HFF-Myc (cell line): ENCODE data around the gene NTMT1.
A peak's percentile ranks its signal among the peaks of the same experiment; 100 is the strongest.

Source experiments
- DNase-seq: peaks from one replicate; pipeline ENCODE4 v3.0.0-alpha.2; 2011; ENCODE audit warnings: low read depth; ENCODE audit errors: extremely low read depth
- H3K4me3 ChIP-seq: replicated peaks from 2 replicates; pipeline ENCODE4 v1.5.1; 2011; ENCODE audit warnings: low read depth, mild to moderate bottlenecking, control low read depth, low read length
- TF ChIP-seq, protein P1 (sequence below): IDR thresholded peaks from 2 replicates; pipeline ENCODE4 v1.5.1; 2012; ENCODE audit warnings: mild to moderate bottlenecking, low read depth, low read length, control low read depth; ENCODE audit errors: missing control alignments

The NTMT1 gene

DNA sequence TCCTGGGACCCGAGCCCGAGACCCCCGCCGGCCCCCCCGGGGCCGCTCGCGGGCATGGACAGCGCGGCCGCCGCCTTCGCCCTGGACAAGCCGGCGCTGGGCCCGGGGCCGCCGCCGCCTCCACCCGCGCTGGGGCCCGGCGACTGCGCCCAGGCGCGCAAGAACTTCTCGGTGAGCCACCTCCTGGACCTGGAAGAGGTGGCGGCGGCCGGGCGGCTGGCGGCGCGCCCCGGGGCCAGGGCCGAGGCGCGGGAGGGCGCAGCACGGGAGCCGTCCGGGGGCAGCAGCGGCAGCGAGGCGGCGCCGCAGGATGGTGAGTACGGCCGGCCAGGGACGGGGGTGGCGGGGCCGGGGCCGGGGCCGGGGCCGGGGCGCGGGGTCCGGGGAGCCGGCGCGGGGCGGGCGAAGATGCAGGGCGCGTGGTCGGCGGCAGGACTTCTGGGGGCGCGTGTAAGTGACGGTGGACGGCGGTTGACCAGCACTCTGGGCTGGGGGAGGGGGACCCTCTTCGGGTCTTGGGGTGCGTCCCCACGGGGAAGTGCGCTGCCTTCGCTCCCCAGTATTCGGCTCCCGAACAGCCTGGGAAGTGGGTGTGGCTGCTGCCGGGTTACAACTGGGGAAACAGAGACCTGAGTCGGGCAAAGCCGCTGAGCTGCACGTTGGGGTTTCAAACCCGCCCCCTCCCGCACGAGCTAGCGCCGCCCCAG, 40.0 kb downstream of the NTMT1 start:
- H3K4me3 ChIP-seq: peak overlapping the region; percentile 68
- TF ChIP-seq, protein P1, sequence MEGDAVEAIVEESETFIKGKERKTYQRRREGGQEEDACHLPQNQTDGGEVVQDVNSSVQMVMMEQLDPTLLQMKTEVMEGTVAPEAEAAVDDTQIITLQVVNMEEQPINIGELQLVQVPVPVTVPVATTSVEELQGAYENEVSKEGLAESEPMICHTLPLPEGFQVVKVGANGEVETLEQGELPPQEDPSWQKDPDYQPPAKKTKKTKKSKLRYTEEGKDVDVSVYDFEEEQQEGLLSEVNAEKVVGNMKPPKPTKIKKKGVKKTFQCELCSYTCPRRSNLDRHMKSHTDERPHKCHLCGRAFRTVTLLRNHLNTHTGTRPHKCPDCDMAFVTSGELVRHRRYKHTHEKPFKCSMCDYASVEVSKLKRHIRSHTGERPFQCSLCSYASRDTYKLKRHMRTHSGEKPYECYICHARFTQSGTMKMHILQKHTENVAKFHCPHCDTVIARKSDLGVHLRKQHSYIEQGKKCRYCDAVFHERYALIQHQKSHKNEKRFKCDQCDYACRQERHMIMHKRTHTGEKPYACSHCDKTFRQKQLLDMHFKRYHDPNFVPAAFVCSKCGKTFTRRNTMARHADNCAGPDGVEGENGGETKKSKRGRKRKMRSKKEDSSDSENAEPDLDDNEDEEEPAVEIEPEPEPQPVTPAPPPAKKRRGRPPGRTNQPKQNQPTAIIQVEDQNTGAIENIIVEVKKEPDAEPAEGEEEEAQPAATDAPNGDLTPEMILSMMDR: no peak
- DNase-seq: no peak

DNA sequence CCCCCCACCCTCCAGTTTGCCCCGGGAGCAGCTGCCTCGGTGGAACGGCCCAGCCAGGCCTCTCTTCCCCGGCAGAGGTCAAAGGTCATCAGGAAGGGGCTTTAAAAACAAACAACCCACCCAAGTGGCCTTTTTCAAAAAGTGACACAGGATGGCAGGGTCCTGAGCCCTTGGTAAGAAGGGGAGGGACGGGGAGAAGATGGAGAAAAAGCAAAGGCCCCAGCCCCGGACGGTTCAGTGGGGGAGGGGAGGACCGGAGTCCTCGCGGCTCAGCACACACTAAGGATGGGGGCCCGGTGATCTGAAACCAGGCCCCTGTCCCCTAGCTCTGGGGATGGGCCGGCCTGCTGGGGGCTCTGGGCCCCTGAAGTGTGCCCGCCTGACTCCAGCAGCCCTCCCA, 40.6 kb downstream of the NTMT1 start:
- TF ChIP-seq, protein P1: no peak
- peak overlapping the region; percentile 68 for H3K4me3 ChIP-seq
- DNase-seq: no peak

DNA sequence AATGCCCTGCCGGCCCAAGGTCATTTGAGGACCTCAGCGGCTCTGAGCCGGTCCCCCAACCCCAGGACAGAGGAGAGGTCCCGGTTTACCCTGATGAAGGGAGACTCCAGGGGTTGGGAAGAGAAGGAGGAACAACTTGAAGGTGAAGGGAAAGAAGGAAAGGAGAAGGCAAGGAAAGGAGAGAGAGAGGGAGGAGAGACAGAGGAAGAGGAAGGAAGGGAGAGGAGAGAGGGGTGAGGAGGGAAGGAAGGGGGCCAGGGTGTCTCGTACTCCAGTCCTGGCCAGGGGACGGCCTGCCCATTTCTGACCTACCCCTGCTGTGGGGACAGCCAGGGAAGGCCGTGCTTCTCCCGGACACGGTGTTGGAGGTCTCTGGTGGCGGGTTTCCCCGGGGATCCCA, 41.4 kb downstream of the NTMT1 start:
- TF ChIP-seq, protein P1: no peak
- H3K4me3 ChIP-seq: peak overlapping the region; percentile 68
- DNase-seq: no peak

DNA sequence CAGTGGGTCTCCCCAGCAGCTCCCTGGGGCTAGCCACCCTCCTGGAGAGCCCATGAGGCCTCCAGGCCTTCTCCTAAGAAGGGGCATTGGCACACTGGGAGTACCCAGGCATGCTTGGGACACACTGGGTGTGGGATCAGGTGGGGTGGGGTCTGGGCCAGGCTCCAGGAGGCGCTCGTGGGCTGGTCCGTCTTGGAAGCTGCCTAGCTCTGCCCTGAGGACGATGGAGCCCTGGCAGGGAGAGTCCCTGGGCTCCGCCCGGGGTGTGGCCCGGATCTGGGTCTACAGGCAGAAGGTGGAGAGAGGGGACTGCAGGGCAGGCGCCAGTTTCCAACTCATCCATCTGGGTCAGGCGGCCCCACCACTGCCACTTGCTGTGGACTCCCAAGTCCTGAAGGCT, 41.9 kb downstream of the NTMT1 start:
- TF ChIP-seq, protein P1: no peak
- H3K4me3 ChIP-seq: peak overlapping the region; percentile 68
- DNase-seq: no peak

DNA sequence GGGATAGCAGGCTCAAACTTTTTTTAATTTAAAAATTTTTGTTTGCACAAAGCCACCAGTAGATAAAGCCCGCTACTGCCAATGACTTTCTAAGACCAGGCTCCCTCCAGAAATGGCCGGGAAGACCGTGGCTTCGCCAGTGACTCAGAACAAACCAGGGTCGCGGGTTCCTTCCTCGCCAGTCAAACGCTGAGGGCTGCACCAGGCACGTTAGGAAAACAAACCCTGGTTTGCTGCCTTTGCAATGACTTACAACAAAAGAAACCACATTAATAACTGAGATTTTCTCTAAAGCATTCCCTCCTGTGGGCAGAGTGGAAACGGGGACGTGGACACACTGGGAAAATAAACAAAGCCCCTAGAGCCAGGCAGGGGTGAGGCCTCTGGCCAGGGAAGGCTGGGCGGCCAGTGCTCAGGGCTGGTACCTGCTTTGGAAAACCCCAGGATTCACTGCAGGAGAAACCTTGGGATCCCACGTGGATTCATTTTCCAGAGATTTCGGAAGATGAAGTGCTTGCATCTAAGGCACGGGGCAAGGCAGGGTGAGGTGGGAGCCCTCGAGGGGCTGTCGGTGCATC, 43.3 kb downstream of the NTMT1 start:
- TF ChIP-seq, protein P1: no peak
- no peak for DNase-seq
- H3K4me3 ChIP-seq: no peak overlapping the region

DNA sequence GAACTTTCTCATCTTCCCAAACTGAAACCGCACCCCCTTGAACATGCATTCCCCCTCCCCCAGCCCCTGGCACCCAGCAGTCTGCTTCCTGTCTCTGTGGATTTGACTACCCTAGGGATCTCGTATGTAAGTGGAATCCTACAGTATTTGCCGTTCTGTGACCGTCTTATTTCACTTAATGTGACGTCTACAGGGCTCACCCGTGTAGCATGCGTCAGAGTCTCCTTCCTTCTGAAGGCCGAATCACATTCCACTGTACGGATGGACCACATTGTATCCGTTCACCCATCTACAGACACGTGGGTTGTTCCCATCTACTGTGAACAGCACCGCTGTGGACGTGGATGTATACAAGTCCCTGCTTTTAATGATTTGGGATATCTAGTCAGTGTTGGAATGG, 44.0 kb downstream of the NTMT1 start:
- H3K4me3 ChIP-seq: no peak overlapping the region
- TF ChIP-seq, protein P1: no peak
- DNase-seq: no peak
